ENCODE measurements around the gene ITGA2.

Gene ITGA2

DNA sequence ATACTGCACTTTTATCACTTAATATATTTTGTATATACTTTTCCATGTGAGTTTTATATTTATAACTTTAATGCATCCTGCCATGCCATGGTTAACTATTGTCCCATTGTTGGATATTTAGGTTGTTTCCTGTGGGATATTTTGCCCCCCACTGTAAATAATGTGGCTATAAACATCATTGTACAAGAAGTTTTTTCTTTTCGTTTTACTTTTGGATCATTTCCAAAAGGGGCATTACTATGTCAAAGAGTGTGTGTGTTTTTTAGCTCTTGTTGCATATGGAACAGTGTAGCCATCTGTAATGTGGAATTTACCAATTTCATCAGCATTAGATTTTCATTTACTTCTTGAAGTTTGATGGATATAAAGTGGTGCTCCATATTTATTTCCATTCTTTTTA is 13.3 kb downstream of the ITGA2 start:
- H3K4me2 ChIP-seq (ENCODE audit: low read length), result no peak overlapping the region
- no peaks in the 10 kb centered on the region for H3K4me1 ChIP-seq
- no peaks in the 10 kb centered on the region for H3K9me3 ChIP-seq (ENCODE audit: control insufficient read depth, low read length)
- H2AFZ ChIP-seq, result no peak overlapping the region
- no peak overlapping the region for H3K4me3 ChIP-seq (ENCODE audit: low read depth, low read length)
- H3K27ac ChIP-seq, result no peak overlapping the region
- H3K9ac ChIP-seq, result no peak overlapping the region
- no peaks in the 10 kb centered on the region for H3K36me3 ChIP-seq (ENCODE audit: control insufficient read depth, insufficient read depth, low read length)
- no peak for TF ChIP-seq CTCF (IDR thresholded peaks at IDR 0.05)
- H3K27me3 ChIP-seq (ENCODE audit: control insufficient read depth, insufficient read depth, low read length), result no peaks in the 10 kb centered on the region
- H3K79me2 ChIP-seq, result peaks cover 5% of the 10 kb centered on the region

DNA sequence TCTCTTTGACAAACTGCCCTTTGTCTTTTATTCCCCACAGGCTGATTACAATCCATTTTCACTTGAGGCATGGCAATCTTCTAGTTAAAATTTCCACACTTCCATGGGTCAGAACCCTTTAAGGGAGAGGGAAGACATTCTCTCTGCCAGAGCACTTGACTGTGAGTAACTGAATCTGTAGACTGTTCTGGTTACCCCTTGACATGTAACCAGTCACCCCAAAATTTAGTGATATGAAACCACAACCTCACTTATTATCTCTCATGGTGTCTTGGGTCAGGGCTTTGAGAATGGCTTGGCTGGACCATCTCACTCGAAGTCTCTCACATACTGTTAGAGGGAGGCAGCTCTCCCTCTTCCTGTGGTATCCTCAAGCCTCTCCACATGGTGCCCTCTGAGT is 14.0 kb downstream of the ITGA2 start:
- H3K79me2 ChIP-seq, result peaks cover 5% of the 10 kb centered on the region
- H2AFZ ChIP-seq, result no peak overlapping the region
- H3K9ac ChIP-seq, result no peak overlapping the region
- no peak for TF ChIP-seq CTCF (IDR thresholded peaks at IDR 0.05)
- no peaks in the 10 kb centered on the region for H3K9me3 ChIP-seq (ENCODE audit: control insufficient read depth, low read length)
- no peaks in the 10 kb centered on the region for H3K4me1 ChIP-seq
- H3K27me3 ChIP-seq (ENCODE audit: control insufficient read depth, insufficient read depth, low read length), result no peaks in the 10 kb centered on the region
- no peak overlapping the region for H3K4me3 ChIP-seq (ENCODE audit: low read depth, low read length)
- H3K27ac ChIP-seq, result no peak overlapping the region
- H3K4me2 ChIP-seq (ENCODE audit: low read length), result no peak overlapping the region
- no peaks in the 10 kb centered on the region for H3K36me3 ChIP-seq (ENCODE audit: control insufficient read depth, insufficient read depth, low read length)

DNA sequence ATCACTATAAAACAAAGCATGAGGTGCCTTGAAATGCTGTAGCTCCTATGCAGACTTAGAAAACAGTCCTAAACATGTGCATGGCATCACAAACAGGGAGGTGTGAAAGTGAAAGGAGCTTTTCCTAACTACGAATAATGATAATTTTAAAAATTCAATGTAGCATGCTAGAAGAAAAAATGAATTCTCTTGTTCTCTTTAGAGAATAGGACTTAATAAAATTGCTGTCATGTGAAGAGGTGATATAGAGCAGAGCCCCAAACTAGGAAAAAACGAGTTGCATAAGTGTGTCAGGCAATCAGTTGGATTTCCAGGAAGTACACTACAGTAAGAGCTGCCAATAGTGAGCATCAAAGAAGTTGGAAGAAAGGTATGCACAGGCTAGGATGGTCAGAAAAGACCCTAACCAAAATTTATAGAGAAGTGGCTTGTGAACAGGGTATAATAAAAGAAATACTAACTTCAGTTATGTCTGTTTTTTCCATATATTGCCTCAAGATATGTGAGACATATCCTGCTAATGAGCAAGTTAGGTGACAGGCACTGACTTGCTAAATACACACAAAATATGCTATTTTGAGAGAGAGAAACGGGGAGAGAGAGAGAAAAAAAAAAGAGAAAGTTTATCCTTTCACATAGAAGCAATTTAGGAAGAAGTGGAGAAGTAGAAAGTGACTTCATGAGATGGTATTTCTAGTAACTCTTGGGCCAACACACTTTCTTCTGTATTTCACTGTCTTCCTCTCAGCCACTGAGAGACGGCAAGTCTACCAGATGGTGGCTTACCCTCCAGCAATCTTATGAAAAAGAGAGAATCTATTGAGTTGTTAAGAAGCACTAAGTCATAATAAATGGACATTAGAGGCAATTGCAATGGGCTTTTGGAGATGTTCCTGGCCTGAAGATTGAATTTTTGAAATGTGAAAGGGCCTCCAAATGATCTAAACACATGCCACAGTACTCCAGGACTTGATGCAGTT is 18.0 kb downstream of the ITGA2 start:
- H2AFZ ChIP-seq, result no peak overlapping the region
- TF ChIP-seq CTCF (IDR thresholded peaks at IDR 0.05), result no peak
- no peak overlapping the region for H3K27ac ChIP-seq

GRCh38 chr5:53008751-53009150 is 19.6 kb downstream of the ITGA2 start:
- no peaks in the 10 kb centered on the region for H3K9me3 ChIP-seq (ENCODE audit: control insufficient read depth, low read length)
- H3K4me2 ChIP-seq (ENCODE audit: low read length), result no peak overlapping the region
- no peak overlapping the region for H3K4me3 ChIP-seq (ENCODE audit: low read depth, low read length)
- H3K4me1 ChIP-seq, result no peaks in the 10 kb centered on the region
- H3K27ac ChIP-seq, result no peak overlapping the region
- no peak overlapping the region for H3K9ac ChIP-seq
- peaks cover 2% of the 10 kb centered on the region for H3K79me2 ChIP-seq
- no peaks in the 10 kb centered on the region for H3K27me3 ChIP-seq (ENCODE audit: control insufficient read depth, insufficient read depth, low read length)
- TF ChIP-seq CTCF (IDR thresholded peaks at IDR 0.05), result no peak
- no peaks in the 10 kb centered on the region for H3K36me3 ChIP-seq (ENCODE audit: control insufficient read depth, insufficient read depth, low read length)
- no peak overlapping the region for H2AFZ ChIP-seq

More for the DNA sequence above, 18.0 kb downstream of the ITGA2 start:
- Histone ChIP-seq H3K4me3 (ENCODE audit: low read depth, low read length) (no peak overlapping the region), H3K79me2 (peaks cover 7% of the 10 kb centered on the region), H3K27me3 (ENCODE audit: control insufficient read depth, insufficient read depth, low read length) (no peaks in the 10 kb centered on the region), H3K4me1 (no peaks in the 10 kb centered on the region), H3K36me3 (ENCODE audit: control insufficient read depth, insufficient read depth, low read length) (no peaks in the 10 kb centered on the region), H3K4me2 (ENCODE audit: low read length) (no peak overlapping the region), H3K9ac (no peak overlapping the region), H3K9me3 (ENCODE audit: control insufficient read depth, low read length) (no peaks in the 10 kb centered on the region)

Measured in parathyroid adenoma (tissue), 2 donors.